H1 (cell line): Measurements from ENCODE around the gene SRSF6. TPM values are rescaled to one million over a fixed set of nuclear protein-coding genes. Genes with fewer than 3 reads are reported as not detected.

ENCODE experiments used
- CTCF ChIA-PET: fragments of 300-600 bp; sonication (Branson Sonifier 250); formaldehyde crosslinking; loops from one replicate; lab custom pipeline; 2021; ENCODE audit not compliant: partially characterized antibody; lab: Charles Lee
- POLR2A ChIA-PET: fragments of 300-600 bp; sonication (Branson Sonifier 250); formaldehyde crosslinking; loops from one replicate; lab custom pipeline; 2021; ENCODE audit warnings: inconsistent platforms; ENCODE audit not compliant: partially characterized antibody; lab: Charles Lee
- DNase-seq, 2 experiments: peaks; one replicate each; pipeline versions ENCODE4 v3.0.0 to v3.0.0-alpha.2; 2010 to 2022; ENCODE audit warnings: low spot score in 2 of 2, low read depth in 1 of 2, mixed read lengths in 1 of 2
- FAIRE-seq: peaks from 2 replicates; lab custom pipeline; 2011; peaks lifted over from hg19 to GRCh38; lab: Jason Lieb, UNC
- H2AFZ ChIP-seq: 2 replicates; pipeline ENCODE4 v1.8.1; 2012; ENCODE audit warnings: low read length, inconsistent platforms
- H2AK5ac ChIP-seq: 2 replicates; pipeline ENCODE4 v1.6.1; 2013; ENCODE audit warnings: low read depth, low read length
- H2BK120ac ChIP-seq: replicated peaks from 2 replicates; pipeline ENCODE3; 2013; ENCODE audit warnings: low read depth, low read length, inconsistent platforms
- H2BK12ac ChIP-seq: 2 replicates; pipeline ENCODE4 v1.6.1; 2013; ENCODE audit warnings: low read depth, low read length
- H2BK15ac ChIP-seq: 2 replicates; pipeline ENCODE4 v1.6.1; 2013; ENCODE audit warnings: low read length
- H2BK20ac ChIP-seq: 2 replicates; pipeline ENCODE4 v1.6.1; 2013; ENCODE audit warnings: low read length
- H2BK5ac ChIP-seq: 2 replicates; pipeline ENCODE4 v1.6.1; 2013; ENCODE audit warnings: low read depth, low read length
- H3K14ac ChIP-seq: 2 replicates; pipeline ENCODE4 v1.6.1; 2013; ENCODE audit warnings: inconsistent platforms; ENCODE audit not compliant: insufficient read length
- H3K18ac ChIP-seq: 2 replicates; pipeline ENCODE4 v1.6.1; 2013; ENCODE audit warnings: low read length; ENCODE audit errors: extremely low read depth
- H3K23ac ChIP-seq: 2 replicates; pipeline ENCODE4 v1.6.1; 2013; ENCODE audit warnings: inconsistent platforms; ENCODE audit not compliant: insufficient read length
- H3K23me2 ChIP-seq: 2 replicates; pipeline ENCODE4 v1.6.1; 2013; ENCODE audit warnings: low read depth, low read length
- H3K27ac ChIP-seq: 2 replicates; pipeline ENCODE4 v1.6.1; 2011; ENCODE audit warnings: low read depth, low read length, inconsistent platforms
- H3K27me3 ChIP-seq, 4 experiments: replicated peaks in 1 of 4; 1 replicate in 1 of 4; 2 replicates in 3 of 4; pipeline versions ENCODE4 v1.6.1 to v1.8.1; 2011 to 2013; ENCODE audit warnings: low read length in 3 of 4, mild to moderate bottlenecking in 3 of 4, inconsistent platforms in 2 of 4, mixed read lengths in 2 of 4, moderate library complexity in 1 of 4; ENCODE audit not compliant: control insufficient read depth in 3 of 4, insufficient read depth in 3 of 4; ENCODE audit errors: extremely low read depth in 1 of 4
- H3K36me3 ChIP-seq, 4 experiments: 2 replicates each; pipeline versions ENCODE4 v1.6.1 to v1.8.1; 2011 to 2013; ENCODE audit warnings: mild to moderate bottlenecking in 4 of 4, low read length in 3 of 4, moderate library complexity in 2 of 4, control low read depth in 1 of 4, inconsistent platforms in 1 of 4; ENCODE audit not compliant: insufficient read depth in 4 of 4, control insufficient read depth in 2 of 4
- H3K4ac ChIP-seq: replicated peaks from 2 replicates; pipeline ENCODE3; 2013; ENCODE audit warnings: low read length, low read depth, mixed read lengths, inconsistent platforms; ENCODE audit not compliant: insufficient read length
- H3K4me1 ChIP-seq, 4 experiments: replicated peaks in 1 of 4; 1 replicate in 1 of 4; 2 replicates in 3 of 4; pipeline versions ENCODE4 v1.6.1 to v1.8.1; 2011 to 2013; ENCODE audit warnings: low read length in 3 of 4, inconsistent platforms in 2 of 4, mixed read lengths in 1 of 4; ENCODE audit not compliant: insufficient read depth in 4 of 4, control insufficient read depth in 3 of 4
- H3K4me2 ChIP-seq, 2 experiments: 2 replicates each; pipeline versions ENCODE4 v1.6.1 to v1.8.1; 2011 to 2013; ENCODE audit warnings: low read depth in 2 of 2, low read length in 2 of 2, control low read depth in 1 of 2, inconsistent platforms in 1 of 2, mild to moderate bottlenecking in 1 of 2; ENCODE audit not compliant: insufficient read depth in 1 of 2
- H3K4me3 ChIP-seq, 4 experiments: fragments of 200-600, 300-600 bp in 1 of 4; sonication (generic), shearing (Covaris generic), sonication (Bioruptor Twin) in 1 of 4; 2 replicates each; pipeline versions ENCODE4 v1.5.1 to v1.8.1; 2011 to 2016; ENCODE audit warnings: low read length in 4 of 4, low read depth in 3 of 4, control low read depth in 2 of 4, inconsistent platforms in 2 of 4, mild to moderate bottlenecking in 2 of 4, mixed read lengths in 1 of 4, moderate library complexity in 1 of 4; ENCODE audit not compliant: insufficient read depth in 2 of 4; ENCODE audit errors: extremely low read depth in 1 of 4
- H3K56ac ChIP-seq: replicated peaks from 2 replicates; pipeline ENCODE3; 2013; ENCODE audit warnings: low read depth, mild to moderate bottlenecking, mixed read lengths, low read length, inconsistent platforms; ENCODE audit not compliant: insufficient read length
- H3K79me1 ChIP-seq: 2 replicates; pipeline ENCODE4 v1.6.1; 2013; ENCODE audit warnings: low read depth, low read length, control low read depth
- H3K79me2 ChIP-seq, 2 experiments: 2 replicates each; pipeline versions ENCODE4 v1.6.1 to v1.8.1; 2012 to 2013; ENCODE audit warnings: low read length in 2 of 2, mild to moderate bottlenecking in 2 of 2, inconsistent platforms in 1 of 2; ENCODE audit not compliant: insufficient read depth in 2 of 2, control insufficient read depth in 1 of 2
- H3K9ac ChIP-seq, 4 experiments: replicated peaks in 1 of 4; 1 replicate in 1 of 4; 2 replicates in 3 of 4; pipeline versions ENCODE4 v1.6.1 to v1.8.1; 2011 to 2013; ENCODE audit warnings: low read depth in 3 of 4, low read length in 3 of 4, control low read depth in 2 of 4, mild to moderate bottlenecking in 2 of 4, moderate library complexity in 2 of 4, inconsistent platforms in 1 of 4; ENCODE audit errors: extremely low read depth in 1 of 4
- H3K9me3 ChIP-seq, 2 experiments: 2 replicates each; pipeline versions ENCODE4 v1.6.1 to v1.8.1; 2012 to 2013; ENCODE audit warnings: mild to moderate bottlenecking in 2 of 2, moderate library complexity in 2 of 2, control low read depth in 1 of 2, inconsistent platforms in 1 of 2, low read depth in 1 of 2, low read length in 1 of 2, mixed read lengths in 1 of 2; ENCODE audit not compliant: insufficient read depth in 2 of 2
- H4K20me1 ChIP-seq, 2 experiments: replicated peaks in 1 of 2; 2 replicates each; pipeline versions ENCODE3 to v1.8.1; 2011 to 2013; ENCODE audit warnings: inconsistent platforms in 2 of 2, low read length in 2 of 2, mild to moderate bottlenecking in 1 of 2; ENCODE audit not compliant: insufficient read depth in 2 of 2, control insufficient read depth in 1 of 2
- H4K5ac ChIP-seq: 2 replicates; pipeline ENCODE4 v1.6.1; 2013; ENCODE audit warnings: low read length, low read depth, mixed read lengths, inconsistent platforms; ENCODE audit not compliant: insufficient read length
- H4K8ac ChIP-seq: 2 replicates; pipeline ENCODE4 v1.8.0; 2013; ENCODE audit warnings: mild to moderate bottlenecking, moderate library complexity, low read length, inconsistent platforms; ENCODE audit not compliant: insufficient read depth; ENCODE audit errors: extremely low read depth
- H4K91ac ChIP-seq: replicated peaks from 2 replicates; pipeline ENCODE3; 2013; ENCODE audit warnings: low read length, mixed read lengths, inconsistent platforms; ENCODE audit not compliant: insufficient read length
- ATF3 ChIP-seq: IDR thresholded peaks from 2 replicates; pipeline ENCODE4 v1.6.1; 2011; ENCODE audit warnings: low read depth, mild to moderate bottlenecking, low read length; ENCODE audit not compliant: insufficient read depth
- CEBPB ChIP-seq: IDR thresholded peaks from 2 replicates; pipeline ENCODE4 v1.6.1; 2012; ENCODE audit warnings: low read depth, low read length
- CTBP2 ChIP-seq: IDR thresholded peaks from 2 replicates; pipeline ENCODE4 v1.7.0; 2011; ENCODE audit warnings: borderline replicate concordance, mild to moderate bottlenecking, moderate library complexity, mixed read lengths, low read length; ENCODE audit not compliant: insufficient read depth, insufficient read length
- EGR1 ChIP-seq: IDR thresholded peaks from 2 replicates; pipeline ENCODE4 v1.6.1; 2011; ENCODE audit warnings: low read depth, low read length, borderline replicate concordance
- GTF2F1 ChIP-seq: IDR thresholded peaks from 2 replicates; pipeline ENCODE4 v1.6.1; 2012; ENCODE audit warnings: low read depth, low read length, improper control_type of control experiment, borderline replicate concordance
- KDM5A ChIP-seq: fragments of 200-600 bp; IDR thresholded peaks from 2 replicates; pipeline ENCODE4 v1.7.1; 2012; ENCODE audit warnings: mild to moderate bottlenecking, low read length, inconsistent platforms, mixed read lengths
- NRF1 ChIP-seq: IDR thresholded peaks from 2 replicates; pipeline ENCODE4 v1.6.1; 2011; ENCODE audit warnings: mild to moderate bottlenecking, low read depth, low read length, improper control_type of control experiment
- POLR2AphosphoS5 ChIP-seq: IDR thresholded peaks from 2 replicates; pipeline ENCODE4 v1.6.1; 2011; ENCODE audit warnings: low read depth, low read length
- RAD21 ChIP-seq, 2 experiments: IDR thresholded peaks in 1 of 2; conservative IDR thresholded peaks in 1 of 2; 2 replicates each; pipeline ENCODE4 v1.6.1; 2011; ENCODE audit warnings: low read depth in 2 of 2, low read length in 2 of 2, improper control_type of control experiment in 1 of 2, inconsistent platforms in 1 of 2, mild to moderate bottlenecking in 1 of 2, moderate library complexity in 1 of 2
- SP1 ChIP-seq: IDR thresholded peaks from 2 replicates; pipeline ENCODE4 v1.6.1; 2011; ENCODE audit warnings: low read depth, low read length
- SRF ChIP-seq: IDR thresholded peaks from 2 replicates; pipeline ENCODE4 v1.6.1; 2011; ENCODE audit warnings: mild to moderate bottlenecking, low read depth, low read length, moderate library complexity
- TCF12 ChIP-seq: IDR thresholded peaks from 2 replicates; pipeline ENCODE4 v1.6.1; 2011; ENCODE audit warnings: low read depth, mild to moderate bottlenecking, low read length
- WGBS, 2 experiments: shearing (Covaris generic) in 1 of 2; methylation state at CpG; one replicate each; pipeline versions ENCODE4 v1.1.6 to v1.1.7; 2013 to 2015; ENCODE audit warnings: low lambda C conversion rate in 2 of 2, mixed read lengths in 2 of 2, inconsistent platforms in 1 of 2, low coverage in 1 of 2, missing lambda C conversion rate in 1 of 2; ENCODE audit not compliant: insufficient replicate concordance in 2 of 2, insufficient coverage in 1 of 2, insufficient read length in 1 of 2; ENCODE audit errors: extremely low coverage in 1 of 2, missing lambda C conversion rate in 1 of 2; 5-methylcytosine and 5-hydroxymethylcytosine counted together
- polyA plus RNA-seq, 7 experiments: library from polyadenylated mRNA; depleted of rRNA in 3 of 7; stranded (reverse) in 5 of 7; unstranded in 2 of 7; fragments of >200 nt in 5 of 7; fragments of 200-250 nt in 2 of 7; gene quantifications; 1 replicate in 5 of 7; 2 replicates in 1 of 7; 4 replicates in 1 of 7; pipeline versions ENCODE4 v1.2.1 to v1.2.3, GENCODE V29; 2011 to 2013; ENCODE audit warnings: missing spikeins in 2 of 7, mixed read lengths in 2 of 7
- total RNA-seq: library from RNA; stranded (reverse); fragmentation: NEBNext Ultra II Directional; extraction: Animal tissue kit (Norgen Biotek cat#: 25700); gene quantifications from 2 replicates; pipeline ENCODE4 v1.2.1, GENCODE V29; 2021

Gene SRSF6
- total and polyA plus RNA-seq, 2 of the 8 experiments (the other 6 are each of a cell fraction or from before 2014, with no cell fraction given), result 48.0 to 171 TPM

DNA sequence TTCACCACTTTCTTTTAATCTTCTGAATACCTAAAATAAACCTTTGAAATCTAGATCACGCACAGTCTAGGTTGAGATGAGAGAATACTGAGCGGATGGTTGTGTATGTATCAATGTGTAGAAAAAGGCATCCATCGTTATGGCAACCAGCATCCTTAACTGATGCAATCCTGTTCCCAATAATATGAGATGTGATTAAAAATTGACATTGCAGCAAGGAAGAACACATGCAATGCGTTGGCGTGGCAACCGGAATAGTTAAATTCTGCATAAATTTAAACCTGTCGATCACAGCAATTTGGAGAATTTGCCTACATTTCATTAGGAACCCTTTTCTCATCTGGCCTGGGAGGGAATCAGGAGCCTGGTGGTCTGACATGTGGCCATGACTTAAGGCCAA lies 48.5 kb downstream of the SRSF6 start:
- Histone ChIP-seq H3K56ac (no peak overlapping the region), H4K8ac (no peak overlapping the region), H3K9ac (no peak overlapping the region), H3K79me2 (no peaks in the 10 kb centered on the region), H4K91ac (no peak overlapping the region), H3K36me3 (no peaks in the 10 kb centered on the region), H3K14ac (no peak overlapping the region), H3K79me1 (no peaks in the 10 kb centered on the region), H4K5ac (no peak overlapping the region), H2BK120ac (no peak overlapping the region), H3K23ac (no peak overlapping the region), H3K27me3 (peaks cover 4 to 18% (median 12%) of the 10 kb centered on the region in 4 experiments), H2BK15ac (no peak overlapping the region), H2AFZ (no peak overlapping the region), H3K4me1 (peaks cover 2 to 5% (median 5%) of the 10 kb centered on the region in 4 experiments; a peak in 6 of 7 replicates), H3K18ac (no peak overlapping the region), H3K23me2 (peaks cover 4% of the 10 kb centered on the region; the same call in 1 of the 2 replicates), H3K9me3 (no peaks in the 10 kb centered on the region), H3K27ac (no peak overlapping the region), H3K4me2 (no peak overlapping the region; a peak in 1 of 4 replicates), H2AK5ac (no peak overlapping the region), H2BK20ac (no peak overlapping the region), H4K20me1 (no peaks in the 10 kb centered on the region)
- POLR2A ChIA-PET, result interaction anchor here (1.7 to 7.9 kb wide), 4 partner anchors 44 to 57 kb away, joined by 6 to 72 read pairs (median 28); partner anchors contain the start of gene SRSF6
- no peak for DNase-seq
- CTCF ChIA-PET, result no interaction called here
- WGBS, 2 experiments, result 95% methylated on average over 7 of the region's 7 CpGs; no CpG with 5 or more reads in 1 of the 2 experiments
- FAIRE-seq, result no peak
- TF ChIP-seq EGR1, result no peak
- no peak for TF ChIP-seq TCF12
- TF ChIP-seq CTBP2, result no peak
- TF ChIP-seq POLR2AphosphoS5, result no peak
- no peak for TF ChIP-seq ATF3
- no peak for TF ChIP-seq GTF2F1
- no peak for TF ChIP-seq SP1
- TF ChIP-seq KDM5A, result no peak
- no peak for TF ChIP-seq NRF1
- TF ChIP-seq CEBPB, result no peak
- no peak for TF ChIP-seq SRF
- no peak for TF ChIP-seq RAD21 (IDR thresholded peaks at IDR 0.05 in 1 of 2, conservative IDR thresholded peaks at IDR 0.05 in 1 of 2; ENCODE audit: low read depth in 2 of 2, low read length in 2 of 2)
- TF ChIP-seq, all 59 proteins: peak for 0
- Histone ChIP-seq H3K4me3 (no peak overlapping the region), H2BK5ac (no peak overlapping the region), H3K4ac (no peak overlapping the region), H2BK12ac (no peak overlapping the region)
